ENCODE results near the gene PGM1. TPM values are rescaled to one million over a fixed set of nuclear protein-coding genes. Genes with fewer than 3 reads are reported as not detected.

The PGM1 gene
- total RNA-seq, 1 donor from 2014 or later = 53.9 TPM

- TF ChIP-seq CTCF (IDR thresholded peaks at IDR 0.05) = no peak
- DNase-seq (no peak), ATAC-seq (peak; percentile 37)
- H3K4me1 ChIP-seq = peaks cover 31% of the 10 kb centered on the region
- peaks cover 8% of the 10 kb centered on the region for H3K36me3 ChIP-seq
- H3K9me3 ChIP-seq = no peaks in the 10 kb centered on the region
- intact Hi-C loops (cut with DNase I) = no loop called here
- no peak overlapping the region for H3K27ac ChIP-seq
- no peak overlapping the region for H3K4me3 ChIP-seq
- no peaks in the 10 kb centered on the region for H3K27me3 ChIP-seq
Measured at GRCh38 chr1:63626222-63626621, 33.0 kb downstream of the PGM1 start.

- TF ChIP-seq CTCF (IDR thresholded peaks at IDR 0.05) = no peak
Measured at GRCh38 chr1:63628607-63629006, 35.4 kb downstream of the PGM1 start.

GRCh38 chr1:63630238-63630637 lies 37.0 kb downstream of the PGM1 start:
- intact Hi-C loops (cut with DNase I) = no loop called here
- Histone ChIP-seq H3K4me1 (peaks cover 15% of the 10 kb centered on the region), H3K36me3 (peaks cover 34% of the 10 kb centered on the region), H3K27me3 (no peaks in the 10 kb centered on the region), H3K27ac (no peak overlapping the region), H3K4me3 (no peak overlapping the region), H3K9me3 (no peaks in the 10 kb centered on the region)
- no peak for TF ChIP-seq CTCF (IDR thresholded peaks at IDR 0.05)
- ATAC-seq = no peak
- DNase-seq = no peak

More at GRCh38 chr1:63628607-63629006, 35.4 kb downstream of the PGM1 start:
- H3K36me3 ChIP-seq = peaks cover 22% of the 10 kb centered on the region
- ATAC-seq (no peak), DNase-seq (no peak)
- H3K4me1 ChIP-seq = peaks cover 21% of the 10 kb centered on the region
- H3K4me3 ChIP-seq = no peak overlapping the region
- intact Hi-C loops (cut with DNase I) = no loop called here
- H3K9me3 ChIP-seq = no peaks in the 10 kb centered on the region
- no peak overlapping the region for H3K27ac ChIP-seq
- no peaks in the 10 kb centered on the region for H3K27me3 ChIP-seq

- no peak for ATAC-seq
- no peak for TF ChIP-seq CTCF (IDR thresholded peaks at IDR 0.05)
- Histone ChIP-seq H3K4me3 (no peak overlapping the region), H3K36me3 (peaks cover 39% of the 10 kb centered on the region), H3K4me1 (peaks cover 11% of the 10 kb centered on the region), H3K27me3 (no peaks in the 10 kb centered on the region), H3K9me3 (no peaks in the 10 kb centered on the region), H3K27ac (no peak overlapping the region)
- intact Hi-C loops (cut with DNase I) = no loop called here
- no peak for DNase-seq
Measured at GRCh38 chr1:63630666-63631065, 37.5 kb downstream of the PGM1 start.

- no peak overlapping the region for H3K27ac ChIP-seq
- TF ChIP-seq CTCF (IDR thresholded peaks at IDR 0.05) = no peak
- ATAC-seq = no peak
Measured at GRCh38 chr1:63632110-63632509, 38.9 kb downstream of the PGM1 start.

GRCh38 chr1:63633281-63633680 lies 40.1 kb downstream of the PGM1 start:
- DNase-seq (no peak), ATAC-seq (no peak)
- H3K27ac ChIP-seq = no peak overlapping the region
- no peaks in the 10 kb centered on the region for H3K4me1 ChIP-seq
- H3K36me3 ChIP-seq = peaks cover 52% of the 10 kb centered on the region
- H3K27me3 ChIP-seq = no peaks in the 10 kb centered on the region
- intact Hi-C loops (cut with DNase I) = no loop called here
- no peaks in the 10 kb centered on the region for H3K9me3 ChIP-seq
- no peak overlapping the region for H3K4me3 ChIP-seq
- TF ChIP-seq CTCF (IDR thresholded peaks at IDR 0.05) = no peak

More at GRCh38 chr1:63632110-63632509, 38.9 kb downstream of the PGM1 start:
- Histone ChIP-seq H3K9me3 (no peaks in the 10 kb centered on the region), H3K4me1 (no peaks in the 10 kb centered on the region), H3K4me3 (no peak overlapping the region), H3K27me3 (no peaks in the 10 kb centered on the region), H3K36me3 (peaks cover 50% of the 10 kb centered on the region)
- no peak for DNase-seq
- intact Hi-C loops (cut with DNase I) = no loop called here

Measured in upper lobe of right lung (tissue), 1 donor.